ENCODE data around the gene TSPAN31. TPM values are rescaled to one million over a fixed set of nuclear protein-coding genes. Genes with fewer than 3 reads are reported as not detected.

Gene TSPAN31
- total RNA-seq, 1 donor from 2014 or later, result 41.0 TPM

DNA sequence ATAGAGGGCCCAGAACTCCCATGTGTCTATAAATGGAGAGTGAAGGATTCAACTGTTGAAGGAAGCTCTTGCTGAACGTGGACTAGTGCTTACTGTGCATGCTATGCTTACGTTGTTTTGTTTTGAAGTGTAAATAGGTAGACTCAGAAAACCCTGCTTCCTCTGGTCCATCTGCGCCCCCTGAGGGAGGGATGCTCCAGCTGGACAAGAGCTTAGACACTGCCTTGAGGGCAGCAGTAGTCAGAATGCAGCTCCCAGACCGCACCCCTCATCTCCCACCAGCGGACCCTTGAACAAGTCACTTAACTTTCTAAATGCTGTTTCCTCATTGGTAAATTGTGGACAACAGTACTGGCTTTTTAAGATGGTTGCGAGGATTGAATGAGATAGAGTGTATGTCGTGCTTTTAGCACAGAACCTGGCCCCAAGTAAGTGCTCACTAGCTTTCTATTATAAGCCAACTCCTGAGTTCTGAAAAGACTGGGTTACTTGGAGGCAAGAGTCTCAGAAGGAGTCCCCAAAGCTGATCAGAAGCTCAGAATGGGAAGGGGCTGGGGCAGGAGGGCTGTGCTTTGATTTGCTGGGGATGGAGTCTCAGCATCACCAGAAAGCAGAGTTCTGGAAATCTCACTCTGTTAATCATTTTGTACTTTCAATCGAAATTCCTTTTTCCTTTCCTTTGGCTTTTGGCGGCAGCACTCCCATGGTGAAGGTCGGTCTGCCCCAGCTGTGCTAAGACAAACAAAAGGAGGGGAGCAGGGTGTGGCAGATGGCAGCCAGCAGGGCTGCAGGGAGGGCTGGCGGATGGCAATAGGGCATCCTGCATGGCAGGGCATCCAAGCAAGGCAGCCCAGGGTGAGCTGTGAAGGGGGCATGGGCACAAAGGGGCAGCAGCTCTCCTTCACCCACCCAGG is 21.9 kb upstream of the TSPAN31 start:
- no peak for DNase-seq

DNA sequence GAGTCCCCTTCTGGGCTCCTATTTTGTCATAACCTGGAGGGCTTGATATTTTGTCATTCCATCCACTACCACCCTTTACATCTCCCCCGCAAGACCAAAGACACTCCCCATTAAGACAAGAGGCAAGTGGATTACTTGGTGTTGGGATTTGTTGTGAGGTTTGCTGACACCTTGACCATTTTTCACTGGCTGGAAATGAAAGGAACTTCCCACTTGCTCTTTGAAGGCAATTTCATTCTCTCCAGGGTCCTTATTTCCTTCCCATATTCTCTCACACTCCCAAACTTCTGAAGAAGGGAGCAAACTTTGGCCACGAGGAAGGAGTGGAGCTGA is 21.2 kb upstream of the TSPAN31 start:
- DNase-seq, result no peak

DNA sequence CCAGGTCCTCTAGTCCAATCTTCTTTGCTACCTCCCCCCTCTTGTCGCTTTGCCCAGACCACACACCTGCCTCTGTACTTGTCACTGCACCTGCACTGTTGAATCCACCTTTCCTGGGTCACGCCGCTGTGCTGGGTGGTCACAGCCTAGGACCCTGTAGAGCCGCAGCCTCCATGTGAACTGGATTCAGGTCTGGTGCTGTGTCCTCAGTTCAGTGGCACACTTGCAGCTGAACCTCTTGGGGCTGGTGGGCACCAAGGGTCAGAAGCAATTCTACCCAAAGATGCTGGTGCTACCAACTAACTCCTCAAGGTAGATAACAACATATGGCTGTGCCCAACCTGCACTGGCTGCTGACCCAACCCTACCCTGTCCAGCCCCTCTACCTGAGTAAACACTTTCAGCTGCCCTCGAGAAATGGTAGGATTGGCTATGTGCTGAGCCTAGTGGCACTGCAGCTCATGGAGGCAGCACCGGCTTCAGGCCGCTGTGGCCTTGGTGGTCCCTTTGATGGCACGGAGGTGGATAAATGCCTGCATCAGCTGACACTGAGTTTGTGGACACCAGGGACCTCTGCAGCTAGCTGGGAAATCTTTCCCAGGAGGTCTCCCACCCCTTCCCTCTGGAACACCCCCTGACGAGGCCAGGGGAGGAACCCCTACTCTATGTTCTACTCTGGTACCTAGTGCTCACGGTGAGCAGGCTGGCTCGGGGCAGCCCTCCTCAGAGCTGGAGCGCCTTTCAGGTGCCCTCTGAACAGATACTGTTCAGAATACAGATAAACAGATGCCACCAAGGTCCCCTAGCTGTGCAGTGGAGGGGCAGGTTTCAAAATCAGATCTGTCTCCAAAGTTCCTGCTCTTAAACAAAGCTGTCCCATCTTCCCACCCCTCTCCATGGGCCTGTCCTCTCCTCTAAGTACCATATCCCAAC is 20.6 kb upstream of the TSPAN31 start:
- no peak for DNase-seq

DNA sequence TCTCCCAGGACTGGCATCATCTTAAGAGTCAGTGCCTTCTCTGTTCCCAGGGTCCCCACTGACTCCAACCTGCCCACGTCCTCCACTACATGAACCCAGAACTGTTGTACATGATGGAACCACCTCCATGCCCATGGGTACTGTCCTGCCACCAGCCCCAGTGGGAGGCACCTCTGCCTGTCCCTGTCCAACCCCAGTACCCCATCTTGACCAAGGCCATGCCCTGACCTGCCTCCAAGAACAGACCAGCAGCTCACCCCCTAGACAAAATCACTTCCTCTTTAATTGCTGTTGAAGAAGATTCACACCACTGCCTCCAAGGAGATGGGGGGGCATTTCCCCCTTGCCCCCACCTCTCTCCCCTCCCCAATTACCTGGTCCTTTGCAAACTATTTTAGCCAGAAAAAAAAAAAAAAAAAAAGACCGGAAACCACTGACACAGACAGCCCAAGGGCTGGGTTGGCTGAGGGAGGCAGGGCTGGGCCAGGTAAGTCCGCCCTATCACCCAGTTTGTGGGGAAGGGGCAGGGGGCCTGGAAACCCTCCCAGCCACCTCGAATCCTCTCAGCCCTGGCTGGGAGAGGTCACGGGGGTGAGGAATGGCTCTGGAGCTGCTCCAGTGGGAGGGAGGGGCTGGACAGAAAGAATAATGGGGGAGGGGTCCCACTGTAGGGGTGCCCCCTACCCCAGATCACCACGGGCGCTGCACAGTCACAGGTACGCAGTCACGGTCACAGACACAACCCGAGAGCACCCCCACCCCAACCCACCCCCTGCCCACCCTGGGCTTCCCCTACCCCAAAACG is 19.7 kb upstream of the TSPAN31 start:
- no peak for DNase-seq

DNA sequence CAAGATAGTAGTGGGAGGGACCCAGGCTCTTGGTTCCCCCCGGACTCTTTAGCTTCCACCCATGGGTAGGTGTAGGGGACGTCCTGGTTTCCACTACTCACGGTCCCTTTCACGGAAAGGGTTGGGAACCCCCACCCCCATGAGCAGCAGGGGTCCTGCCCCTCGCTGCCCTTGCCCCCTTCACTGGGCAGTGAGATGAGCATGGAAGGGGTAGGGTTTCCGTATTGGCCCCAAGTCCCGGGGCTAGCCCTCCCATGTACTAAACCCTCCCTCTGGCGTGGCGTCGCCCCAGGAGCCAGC is 19.0 kb upstream of the TSPAN31 start:
- no peak for DNase-seq

DNA sequence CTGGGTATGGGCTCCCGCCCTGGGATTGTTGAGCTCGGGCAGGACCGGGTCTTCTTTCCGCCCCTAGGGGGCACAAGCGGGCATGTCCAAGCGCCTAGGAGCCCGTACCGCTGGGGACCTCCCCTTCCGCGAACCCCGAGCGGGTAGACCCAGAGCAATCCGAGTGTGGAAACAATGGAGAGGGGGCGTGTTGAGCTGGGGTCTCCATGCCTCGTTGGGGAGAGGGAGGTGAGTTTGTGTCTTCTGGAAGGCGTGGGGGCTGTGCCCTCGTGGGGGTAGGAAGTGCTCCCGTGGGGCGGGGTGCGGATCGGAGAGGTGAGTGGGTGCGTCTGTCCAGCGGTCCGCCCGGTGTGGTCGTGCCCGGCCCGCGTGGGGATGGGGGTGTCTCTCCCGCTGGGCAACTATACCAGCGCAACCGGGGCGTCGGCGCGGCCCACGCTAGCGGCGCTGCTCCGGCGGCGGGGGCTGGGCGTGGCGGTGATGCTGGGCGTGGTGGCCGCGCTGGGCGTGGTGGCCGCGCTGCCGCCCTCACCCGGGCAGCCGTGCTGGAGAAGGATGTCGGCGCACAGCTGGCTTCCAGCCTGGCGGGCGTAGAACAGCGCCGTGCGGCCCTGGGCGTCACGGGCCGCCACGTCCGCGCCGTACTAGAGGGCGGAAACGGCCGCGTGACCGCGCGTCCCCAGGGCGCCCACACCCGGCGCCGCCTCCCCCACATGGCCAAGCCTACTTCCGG is 18.5 kb upstream of the TSPAN31 start:
- peak; percentile 22 for DNase-seq

DNA sequence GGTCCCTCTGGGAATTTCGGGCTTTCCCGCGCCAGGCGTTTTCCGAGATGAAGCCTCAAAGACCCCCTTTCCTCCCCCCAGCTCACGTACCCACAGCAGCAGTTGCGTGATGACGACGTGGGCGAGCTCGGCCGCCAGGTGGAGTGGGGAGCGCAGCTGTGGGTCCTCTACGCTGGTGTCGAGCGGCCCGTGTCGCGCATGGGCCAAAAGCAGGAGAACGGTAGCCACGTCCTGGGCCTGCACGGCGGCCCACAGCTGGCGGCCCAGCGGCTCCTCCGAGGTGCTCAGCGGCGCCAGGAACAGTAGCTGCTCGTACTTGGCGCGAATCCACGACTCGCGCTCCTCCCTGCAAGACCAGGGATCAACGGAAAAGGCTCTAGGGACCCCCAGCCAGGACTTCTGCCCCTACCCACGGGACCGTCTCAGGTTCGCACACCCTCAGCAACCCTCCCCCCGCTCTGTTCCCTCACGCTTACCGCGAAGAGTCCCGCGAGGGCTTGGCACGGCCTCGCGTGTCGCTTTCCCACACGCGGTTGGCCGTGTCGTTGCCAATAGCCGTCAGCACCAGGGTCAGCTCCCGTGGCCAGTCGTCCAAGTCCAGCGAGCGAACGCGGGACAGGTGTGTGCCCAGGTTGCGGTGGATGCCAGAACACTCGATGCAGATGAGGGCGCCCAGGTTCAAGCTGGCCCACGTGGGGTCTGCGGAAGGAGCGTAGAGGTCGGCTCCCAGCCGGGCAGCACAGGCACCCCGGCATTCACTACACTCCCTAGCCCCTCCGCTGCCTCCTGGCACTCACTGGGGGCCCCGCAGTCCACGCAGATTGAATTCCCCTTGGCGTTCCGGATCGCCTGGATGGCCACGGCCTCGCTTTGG is 17.7 kb upstream of the TSPAN31 start:
- no peak for DNase-seq

DNA sequence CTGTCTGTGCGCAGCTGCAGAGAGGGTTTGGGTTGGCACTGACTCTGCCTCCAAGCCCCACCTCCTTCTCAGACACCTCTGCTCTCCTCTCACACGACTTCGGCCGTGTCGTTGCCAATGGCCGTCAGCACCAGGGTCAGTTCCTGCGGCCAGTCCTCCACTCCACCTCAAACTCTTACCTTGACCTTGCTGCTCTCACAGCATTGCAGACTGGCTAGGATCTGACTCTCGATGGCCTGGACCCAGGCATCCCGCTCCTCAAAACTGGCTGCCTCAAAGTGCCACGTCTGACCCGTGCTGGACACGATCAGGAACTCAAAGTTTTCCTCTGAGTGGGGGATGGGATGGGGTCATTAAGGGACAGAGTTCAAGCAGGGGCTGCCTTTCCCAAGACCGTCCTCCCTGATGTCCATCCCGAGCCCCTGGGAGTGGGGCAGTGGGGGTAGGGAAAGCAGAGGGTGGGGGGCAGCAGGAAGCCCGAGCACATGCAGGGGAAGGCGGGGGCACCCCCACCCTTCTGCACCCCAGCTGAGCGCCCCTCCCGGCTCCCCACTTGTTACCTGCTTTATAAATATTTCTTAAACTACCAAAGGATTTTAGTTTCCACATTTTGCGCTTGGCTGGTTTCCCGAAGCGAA is 17.0 kb upstream of the TSPAN31 start:
- DNase-seq, result no peak

DNA sequence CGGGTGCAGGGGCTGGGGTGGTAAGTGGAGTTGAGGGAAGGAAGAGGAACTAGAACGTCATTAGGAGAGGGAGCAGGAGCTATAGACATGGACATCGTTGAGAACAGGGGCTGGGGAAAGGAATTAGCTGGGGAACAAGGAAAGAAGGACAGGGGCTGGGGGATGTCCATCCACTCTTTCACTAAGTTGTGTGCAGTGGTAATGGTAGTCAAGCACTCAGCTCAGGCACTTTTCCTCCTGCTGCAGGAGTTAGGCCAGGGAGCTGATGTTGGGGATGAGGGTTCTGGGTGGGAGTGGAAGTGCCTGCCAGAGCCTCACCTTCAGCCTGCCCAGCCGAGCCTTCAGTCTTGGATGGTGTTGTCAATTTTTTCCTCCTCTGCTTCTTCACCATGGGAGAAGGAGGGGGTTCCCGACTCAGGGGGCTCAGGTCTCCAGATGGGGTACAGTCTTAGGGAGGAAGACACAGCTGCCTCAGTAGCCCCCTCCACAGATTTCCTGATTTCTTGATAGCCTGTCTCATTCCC is 15.5 kb upstream of the TSPAN31 start:
- DNase-seq, result no peak

DNA sequence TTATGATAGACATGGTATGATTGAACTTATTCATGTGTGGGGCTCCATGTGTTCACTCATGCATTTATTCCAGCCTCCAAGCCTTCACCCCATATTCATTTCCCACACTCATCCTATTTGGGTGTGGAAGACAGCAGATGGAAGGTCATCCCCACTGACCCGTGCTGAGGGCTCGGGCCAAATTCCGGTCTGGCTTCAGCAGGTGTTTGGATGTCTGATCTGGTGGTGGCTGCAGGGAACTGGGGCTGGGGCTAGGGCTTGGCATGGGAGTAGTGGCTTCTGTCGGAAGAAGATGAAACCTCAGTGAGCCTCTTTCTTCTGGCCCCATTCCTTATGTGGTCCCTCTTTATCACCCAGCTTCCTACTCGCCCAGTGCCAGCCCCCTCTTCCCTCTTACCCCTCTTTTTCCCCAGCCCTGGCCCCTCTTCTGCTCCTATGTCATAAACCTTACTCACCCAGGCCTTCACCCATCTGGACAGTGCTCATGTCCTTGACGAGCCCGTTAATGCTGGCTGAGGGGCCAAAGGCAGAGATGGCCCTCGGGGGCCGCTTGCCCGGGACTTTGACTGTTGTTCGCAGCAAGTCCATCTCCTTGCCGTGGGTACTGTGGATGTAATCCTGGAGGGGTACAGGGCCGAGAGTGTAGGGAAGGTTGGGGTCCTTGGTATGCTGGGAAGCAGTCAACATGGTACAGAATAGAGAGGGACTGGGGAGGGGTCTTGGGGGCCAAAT is 14.3 kb upstream of the TSPAN31 start:
- DNase-seq, result no peak

DNA sequence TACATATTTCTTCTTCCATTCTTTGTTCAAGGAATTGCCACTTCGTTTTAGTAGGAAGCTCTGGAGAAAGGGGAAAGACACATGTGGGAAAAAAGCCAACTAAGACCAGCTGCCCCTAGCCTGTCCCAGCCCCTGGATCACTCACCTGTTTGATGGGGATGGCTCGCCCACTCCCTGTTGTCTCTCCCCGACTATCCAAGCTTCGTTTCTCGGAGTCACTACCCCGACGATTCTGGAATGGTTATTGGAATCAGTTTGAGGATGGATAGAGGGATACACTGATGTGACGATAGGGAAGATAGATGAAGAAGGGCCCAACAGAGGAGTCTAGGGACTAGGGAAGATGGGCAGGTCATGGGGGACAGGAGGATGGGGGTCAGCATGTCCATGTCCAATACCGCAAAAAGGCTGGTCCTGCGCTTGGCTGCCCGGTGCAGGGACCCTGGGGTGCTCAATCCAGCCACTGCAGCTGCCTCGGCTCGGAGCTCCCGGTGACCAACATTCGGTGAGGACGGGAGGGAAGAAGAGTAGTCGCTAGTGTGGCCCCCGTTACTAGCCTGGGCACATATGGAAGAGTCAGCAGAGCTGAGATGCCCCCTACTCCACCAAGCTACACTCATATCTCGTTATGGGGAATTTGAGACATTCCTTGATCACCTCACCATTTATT is 13.3 kb upstream of the TSPAN31 start:
- no peak for DNase-seq

DNA sequence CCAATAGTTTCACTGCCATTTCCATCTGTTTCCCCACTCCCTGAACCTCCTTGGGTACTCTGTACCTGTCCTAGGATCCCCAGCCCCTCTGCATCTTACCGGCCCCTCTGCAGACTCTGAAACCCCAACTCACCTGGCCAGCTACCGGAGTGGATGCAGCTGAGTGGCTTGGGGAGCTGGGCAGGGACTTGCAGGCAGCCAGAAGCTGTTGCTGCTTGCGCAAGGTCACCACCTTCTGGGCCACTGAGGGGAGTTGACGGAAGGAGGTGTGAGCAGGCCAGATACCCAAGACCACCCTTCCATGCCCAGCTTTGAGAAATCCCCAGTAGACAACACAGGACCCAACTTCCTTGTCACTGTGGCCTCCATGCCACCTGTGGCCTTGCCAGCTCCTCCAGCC is 12.6 kb upstream of the TSPAN31 start:
- no peak for DNase-seq

DNA sequence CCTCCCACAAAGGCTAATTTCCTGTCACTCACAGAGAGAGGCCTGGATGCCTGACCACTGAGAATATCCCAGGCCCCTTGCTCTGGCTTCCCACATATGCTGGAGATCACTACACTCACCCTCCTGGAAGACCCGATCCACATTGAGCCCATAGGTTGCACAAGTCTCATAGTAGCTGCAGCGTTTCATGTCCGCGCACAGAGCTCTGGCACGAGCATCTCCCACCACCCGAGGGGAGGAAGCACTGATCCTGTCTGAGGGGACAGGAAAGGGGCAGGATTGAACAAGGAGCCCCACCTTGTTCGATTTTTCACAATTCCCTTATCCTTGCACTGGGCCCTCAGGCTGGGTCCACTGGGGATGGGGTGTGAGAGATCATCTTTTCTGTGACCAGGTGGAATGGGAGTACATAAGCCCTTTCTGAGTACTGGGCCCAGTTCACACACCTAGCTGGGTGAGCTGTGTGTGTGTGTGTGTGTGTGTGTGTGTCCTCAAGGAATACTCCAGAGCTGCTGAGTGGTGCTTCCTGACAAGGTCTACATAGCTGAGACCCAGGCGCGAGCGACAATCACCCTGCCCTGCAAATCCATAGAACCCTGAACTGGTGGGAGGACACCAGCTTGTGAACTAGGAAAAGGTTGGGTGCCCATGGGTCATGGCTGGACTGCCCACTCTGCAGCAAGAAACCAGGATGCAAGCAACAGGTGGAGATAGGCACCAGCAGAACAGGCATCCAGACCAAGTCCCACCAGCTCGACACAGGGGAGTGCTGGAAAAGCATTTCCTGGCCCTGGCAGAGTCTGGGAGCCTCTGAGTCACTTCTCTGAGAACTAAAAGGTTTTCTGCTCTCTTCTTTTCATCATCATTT is 11.9 kb upstream of the TSPAN31 start:
- no peak for DNase-seq

DNA sequence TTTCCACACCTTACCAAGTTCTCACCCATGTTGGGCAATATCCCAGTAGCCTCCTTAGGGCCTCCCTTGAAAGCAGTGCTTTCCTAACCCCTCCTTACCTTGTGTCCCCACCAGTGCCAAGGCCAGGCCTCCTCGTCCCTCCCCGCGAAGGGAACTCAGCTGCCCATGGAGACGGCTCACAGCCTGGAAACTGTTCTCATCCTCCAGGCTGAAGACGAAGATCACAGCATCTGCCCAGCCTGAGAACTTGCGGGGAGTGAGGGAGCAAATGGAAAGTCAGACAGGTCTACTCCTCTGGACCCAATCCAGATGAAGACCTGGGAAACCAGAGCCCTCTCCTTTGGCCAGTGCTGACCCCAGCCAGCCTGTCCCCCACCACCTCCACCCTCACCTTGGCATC is 10.9 kb upstream of the TSPAN31 start:
- no peak for DNase-seq

DNA sequence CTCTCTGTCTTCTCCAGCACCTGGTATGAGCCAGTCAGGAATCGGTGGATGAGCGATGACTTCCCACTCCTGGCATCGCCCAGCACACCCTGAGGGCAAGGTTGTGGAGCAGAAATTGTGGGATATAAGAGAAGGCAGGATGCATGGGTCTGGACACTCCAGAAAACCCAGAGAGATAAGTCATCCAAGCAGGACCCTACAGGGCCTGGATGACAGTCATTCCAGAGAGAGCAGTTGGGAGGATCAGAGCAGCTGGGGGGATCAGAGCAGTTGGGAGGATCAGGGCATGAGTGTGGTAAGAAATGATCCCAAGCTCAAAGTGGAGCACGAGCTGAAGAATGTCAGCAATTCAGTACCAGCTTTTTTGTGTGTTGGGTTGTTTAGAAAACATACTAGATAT is 10.2 kb upstream of the TSPAN31 start:
- no peak for DNase-seq

DNA sequence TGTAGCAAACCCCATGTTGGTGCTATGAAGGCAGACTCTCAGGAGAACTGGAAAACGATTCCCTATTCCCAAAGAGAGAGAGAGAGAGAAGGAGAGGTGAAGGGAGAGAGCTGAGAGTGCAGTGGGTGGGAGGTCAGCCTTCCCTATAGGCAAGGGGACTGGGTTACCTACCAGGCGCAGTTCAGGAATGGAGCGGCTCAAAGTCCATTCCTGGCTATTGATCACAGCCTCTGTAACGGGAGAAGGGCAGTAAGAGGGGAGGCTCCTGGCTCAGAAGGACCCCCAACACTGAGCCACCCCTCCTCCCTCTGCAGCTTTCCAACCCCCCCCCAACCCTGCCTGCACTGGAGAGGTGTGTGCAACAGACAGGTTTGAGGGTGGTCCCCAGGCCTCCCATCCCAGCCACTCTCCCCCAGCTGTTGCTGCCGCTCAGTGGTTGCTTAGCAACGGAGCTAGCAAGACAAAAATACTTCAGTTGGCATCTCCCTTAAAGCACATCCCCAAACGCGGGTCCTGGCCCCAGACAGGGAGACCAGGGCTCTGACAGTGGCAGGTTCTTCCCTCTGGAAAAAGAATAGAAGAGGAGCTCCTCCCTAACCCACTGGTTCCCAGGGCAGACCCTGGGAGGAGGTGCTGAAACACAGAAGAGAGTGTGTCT is 9.5 kb upstream of the TSPAN31 start:
- DNase-seq, result no peak

Data from occipital lobe (tissue), 2 donors.